ENCODE data around the gene FXYD2. TPM values are rescaled to one million over a fixed set of nuclear protein-coding genes. Genes with fewer than 3 reads are reported as not detected.

Gene FXYD2
- total RNA-seq = not detected in 2 replicates

GRCh38 chr11:117824571-117825537 is at the start of gene FXYD2:
Gene FXYD2 (minus strand): TSS chr11:117824744. CDS start chr11:117824678, 66 bp downstream.

GRCh38 chr11:117796872-117797529 is 27.5 kb downstream of the FXYD2 start, which contains the start of gene DSCAML1:
Gene DSCAML1 (minus strand): TSS chr11:117797216. CDS start chr11:117797079, 137 bp downstream.

Other genes starting within 250 kb of the FXYD2 start
- not detected in 2 replicates for gene DSCAML1, start 27.5 kb downstream of the FXYD2 start, total RNA-seq
- not detected in 2 replicates for gene FXYD6, start 51.9 kb upstream of the FXYD2 start, total RNA-seq
- not detected in 2 replicates for gene TMPRSS13, start 104.7 kb upstream of the FXYD2 start, total RNA-seq
- 0.16 TPM in 1 of 2 replicates, not detected in the other for gene IL10RA, start 161.7 kb upstream of the FXYD2 start, total RNA-seq

All from hair follicle dermal papilla cell (primary cell).